Epithelial cell of proximal tubule (primary cell): Measurements from ENCODE around the gene RAF1. TPM values are rescaled to one million over a fixed set of nuclear protein-coding genes. Genes with fewer than 3 reads are reported as not detected.
A peak's percentile ranks its signal among the peaks of the same experiment; 100 is the strongest.

ENCODE experiments used
- DNase-seq: peaks from one replicate; pipeline ENCODE4 v3.0.0-alpha.2; 2011; ENCODE audit warnings: low read depth
- H3K4me3 ChIP-seq: 2 replicates; pipeline ENCODE4 v1.5.1; 2011; ENCODE audit warnings: low read depth, mild to moderate bottlenecking, low read length
- total RNA-seq: library from RNA; depleted of rRNA; stranded (reverse); fragments of >200 nt; gene quantifications from 2 replicates; pipeline ENCODE4 v1.2.3, GENCODE V29; 2015
- TF ChIP-seq, protein P1 (sequence below): conservative IDR thresholded peaks from 2 replicates; pipeline ENCODE4 v1.5.1; 2012; ENCODE audit warnings: low read depth, mild to moderate bottlenecking, low read length

Gene RAF1
- total RNA-seq, 1 donor from 2014 or later = 63.4 TPM

DNA sequence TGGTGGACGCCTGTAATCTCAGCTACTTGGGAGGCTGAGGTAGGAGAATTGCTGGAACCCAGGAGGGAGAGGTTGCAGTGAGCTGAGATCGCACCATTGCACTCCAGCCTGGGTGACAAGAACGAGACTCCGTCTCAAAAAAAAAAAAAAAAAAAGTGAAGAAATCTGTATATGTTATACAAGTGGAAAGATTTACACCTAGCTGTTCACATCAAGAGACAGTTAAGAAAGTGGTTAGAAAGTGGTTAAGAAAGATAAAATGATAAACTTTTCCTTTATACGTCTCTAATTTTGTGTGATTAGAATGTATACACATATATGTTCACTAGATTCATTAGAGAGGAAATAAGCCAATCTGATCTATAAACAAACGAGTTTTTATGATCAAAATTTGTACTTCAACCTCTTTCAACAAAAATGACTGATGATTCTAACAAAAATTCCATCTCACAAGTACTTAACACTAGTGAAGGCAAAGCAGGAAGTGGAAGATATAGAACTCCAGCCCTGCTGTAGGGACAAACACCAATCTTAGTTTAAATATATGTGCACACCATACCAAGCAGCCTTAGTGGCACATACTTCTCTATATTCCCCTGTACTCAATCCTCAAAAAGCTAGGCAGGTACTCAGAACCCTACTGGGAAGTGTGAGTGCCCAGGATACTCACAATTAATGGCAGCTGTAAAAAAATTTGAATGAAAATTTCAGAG, 51.2 kb downstream of the RAF1 start:
- H3K4me3 ChIP-seq = no peak overlapping the region
- TF ChIP-seq, protein P1, sequence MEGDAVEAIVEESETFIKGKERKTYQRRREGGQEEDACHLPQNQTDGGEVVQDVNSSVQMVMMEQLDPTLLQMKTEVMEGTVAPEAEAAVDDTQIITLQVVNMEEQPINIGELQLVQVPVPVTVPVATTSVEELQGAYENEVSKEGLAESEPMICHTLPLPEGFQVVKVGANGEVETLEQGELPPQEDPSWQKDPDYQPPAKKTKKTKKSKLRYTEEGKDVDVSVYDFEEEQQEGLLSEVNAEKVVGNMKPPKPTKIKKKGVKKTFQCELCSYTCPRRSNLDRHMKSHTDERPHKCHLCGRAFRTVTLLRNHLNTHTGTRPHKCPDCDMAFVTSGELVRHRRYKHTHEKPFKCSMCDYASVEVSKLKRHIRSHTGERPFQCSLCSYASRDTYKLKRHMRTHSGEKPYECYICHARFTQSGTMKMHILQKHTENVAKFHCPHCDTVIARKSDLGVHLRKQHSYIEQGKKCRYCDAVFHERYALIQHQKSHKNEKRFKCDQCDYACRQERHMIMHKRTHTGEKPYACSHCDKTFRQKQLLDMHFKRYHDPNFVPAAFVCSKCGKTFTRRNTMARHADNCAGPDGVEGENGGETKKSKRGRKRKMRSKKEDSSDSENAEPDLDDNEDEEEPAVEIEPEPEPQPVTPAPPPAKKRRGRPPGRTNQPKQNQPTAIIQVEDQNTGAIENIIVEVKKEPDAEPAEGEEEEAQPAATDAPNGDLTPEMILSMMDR = no peak
- DNase-seq = no peak

DNA sequence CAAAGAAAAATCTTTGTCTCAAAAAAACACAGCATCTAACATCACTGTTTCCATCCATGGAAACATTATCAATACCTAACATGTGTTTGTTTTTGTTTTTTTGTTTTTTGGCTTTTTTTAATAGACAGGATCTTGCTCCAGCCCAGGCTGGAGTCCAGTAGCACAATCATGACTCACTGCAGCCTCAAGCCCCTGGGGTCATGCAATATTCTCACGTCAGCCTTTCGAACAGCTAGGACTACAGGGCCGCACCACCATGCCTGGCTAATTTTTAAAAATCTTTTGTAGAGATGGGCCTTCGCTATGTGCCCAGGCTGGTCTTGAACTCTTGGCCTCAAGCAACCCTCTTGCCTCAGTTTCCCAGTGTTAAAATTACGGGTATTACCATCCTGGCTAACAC, 52.8 kb downstream of the RAF1 start:
- TF ChIP-seq, protein P1 = no peak
- DNase-seq = no peak
- H3K4me3 ChIP-seq = no peak overlapping the region

DNA sequence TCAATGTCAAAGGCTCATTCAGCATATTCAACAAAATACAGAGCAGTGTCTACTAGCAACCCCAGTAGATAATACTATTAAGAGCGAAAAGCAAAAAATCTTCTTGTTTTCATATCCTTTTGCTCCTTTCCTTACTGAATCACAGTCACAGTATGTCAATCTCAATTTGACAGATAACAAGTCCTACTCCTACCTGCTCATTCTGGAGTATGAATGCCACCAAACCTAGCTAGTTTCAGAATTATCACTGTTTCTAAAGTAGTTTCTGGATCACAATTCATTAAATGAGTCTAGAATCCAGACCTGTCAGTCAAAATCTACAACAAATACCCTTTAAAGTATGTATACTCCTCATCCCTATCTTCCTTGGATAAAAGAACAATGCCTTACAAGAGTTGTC, 55.5 kb downstream of the RAF1 start:
- no peak for DNase-seq
- TF ChIP-seq, protein P1 = no peak
- H3K4me3 ChIP-seq = no peak overlapping the region

DNA sequence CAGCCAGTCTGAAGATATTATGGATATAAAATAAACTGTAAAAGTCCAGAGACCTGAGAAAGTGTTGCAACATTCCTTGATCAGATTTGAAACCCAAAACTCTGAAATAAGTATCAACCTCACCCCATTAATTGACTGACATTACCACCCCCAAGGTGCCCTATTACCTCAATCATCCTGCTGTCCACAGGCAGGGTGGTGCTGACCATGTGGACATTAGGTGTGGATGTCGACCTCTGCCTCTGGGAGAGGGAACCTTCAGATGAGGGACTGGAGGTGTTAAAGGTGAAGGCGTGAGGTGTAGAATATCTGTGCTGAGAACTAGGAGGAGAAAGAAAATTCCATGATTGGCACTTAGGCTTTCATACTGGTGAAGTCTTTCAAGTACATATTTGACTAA, 59.9 kb downstream of the RAF1 start:
- no peak for DNase-seq
- H3K4me3 ChIP-seq = no peak overlapping the region
- TF ChIP-seq, protein P1 = no peak

DNA sequence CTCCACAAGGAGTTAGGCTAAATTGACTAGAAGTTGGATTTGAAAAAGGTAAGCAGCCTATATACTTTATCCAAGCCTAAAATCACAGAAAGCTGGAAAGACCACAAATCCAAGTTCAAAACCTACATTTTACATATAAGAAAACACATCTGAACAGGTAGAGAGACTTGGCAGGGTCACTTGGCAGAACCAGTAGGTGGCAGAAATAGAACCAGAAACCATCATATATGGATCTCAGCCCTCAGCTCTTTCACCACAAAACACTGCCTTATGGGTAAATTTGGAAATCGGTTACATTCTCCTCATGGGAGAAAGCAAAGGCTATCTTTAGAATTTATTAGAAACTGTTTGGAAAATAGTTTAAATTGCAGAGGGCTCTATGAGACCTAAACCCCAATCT, 62.8 kb downstream of the RAF1 start:
- no peak overlapping the region for H3K4me3 ChIP-seq
- DNase-seq = no peak
- TF ChIP-seq, protein P1 = peak; percentile 38

DNA sequence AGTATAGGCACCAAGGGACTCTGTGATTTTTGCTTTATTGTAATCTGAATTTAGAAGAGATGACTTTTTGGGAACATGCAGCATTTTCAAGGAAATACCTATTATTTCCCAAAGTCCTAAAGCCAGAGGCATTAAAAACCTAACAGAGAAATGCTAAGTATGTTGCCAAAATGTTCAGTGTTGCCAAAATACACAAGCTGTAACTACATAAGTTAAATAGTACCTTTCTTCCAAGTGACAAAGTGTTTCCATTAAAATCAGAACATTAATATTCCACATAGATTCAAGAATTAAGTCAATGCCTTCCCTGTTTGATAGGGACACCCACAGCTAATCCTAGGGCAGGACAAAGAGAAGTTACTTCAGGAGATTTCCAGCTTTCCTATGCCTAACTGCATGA, 65.0 kb downstream of the RAF1 start:
- TF ChIP-seq, protein P1 = no peak
- no peak for DNase-seq
- no peak overlapping the region for H3K4me3 ChIP-seq

DNA sequence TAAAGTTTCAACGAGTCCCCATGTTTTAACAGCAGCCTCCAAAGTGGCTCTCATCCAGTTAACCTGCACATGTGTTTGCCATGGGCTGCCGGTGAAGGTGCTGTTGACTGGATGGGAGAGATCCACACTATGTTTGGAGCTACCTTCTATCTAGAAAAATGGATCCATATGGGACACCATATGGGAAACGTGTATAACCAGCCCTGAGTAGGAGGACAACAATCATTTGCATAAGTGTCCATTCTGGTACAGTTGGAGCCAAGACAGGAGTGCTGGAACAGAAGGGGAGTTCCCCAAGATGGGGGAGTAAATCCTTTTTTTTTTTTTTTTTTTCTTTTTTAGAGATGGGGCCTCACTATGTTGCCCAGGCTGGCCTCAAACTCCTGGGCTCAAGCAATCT, 70.4 kb downstream of the RAF1 start:
- TF ChIP-seq, protein P1 = no peak
- no peak for DNase-seq
- H3K4me3 ChIP-seq = no peak overlapping the region
